ENCODE results near the gene PLXNA2. TPM values are rescaled to one million over a fixed set of nuclear protein-coding genes. Genes with fewer than 3 reads are reported as not detected.

The PLXNA2 gene
- polyA plus RNA-seq, 1 of the 3 experiments (the other 2 are of a cell fraction): 8.5 TPM

GRCh38 chr1:208213786-208214185 is 30.4 kb downstream of the PLXNA2 start:
- DNase-seq: no peak
- Histone ChIP-seq H2AFZ (ENCODE audit: low read depth) (no peak overlapping the region), H3K9me2 (no peaks in the 10 kb centered on the region), H3F3A (replicated peaks; ENCODE audit: insufficient read depth) (peaks cover 19% of the 10 kb centered on the region), H3K9me3 (no peaks in the 10 kb centered on the region), H3K27ac (ENCODE audit: low read depth in 2 of 2, low read length in 1 of 2) (peak overlapping the region; percentile 50 to 58; a peak in 3 of 4 replicates), H3K79me2 (ENCODE audit: insufficient read depth) (peaks cover 97% of the 10 kb centered on the region), H4K20me1 (ENCODE audit: insufficient read depth) (no peaks in the 10 kb centered on the region), H3K36me3 (replicated peaks in 1 of 2; ENCODE audit: control insufficient read depth in 1 of 2, insufficient read depth in 2 of 2, low read length in 1 of 2) (peaks cover 30 to 36% of the 10 kb centered on the region in 2 experiments), H3K27me3 (ENCODE audit: insufficient read depth) (no peaks in the 10 kb centered on the region), H3K4me2 (no peak overlapping the region), H3K4me1 (ENCODE audit: control insufficient read depth in 1 of 2, insufficient read depth in 2 of 2, low read depth in 1 of 2, low read length in 1 of 2) (peaks cover 4 to 28% of the 10 kb centered on the region in 2 experiments; a peak in 3 of 4 replicates), H3K4me3 (ENCODE audit: low read depth in 2 of 2, low read length in 1 of 2) (no peak overlapping the region), H3K9ac (no peak overlapping the region)
- no peak for TF ChIP-seq EP300 (IDR thresholded peaks at IDR 0.05; ENCODE audit: borderline replicate concordance in 1 of 2, low read depth in 1 of 2, low read length in 1 of 2)
- TF ChIP-seq ELF1 (IDR thresholded peaks at IDR 0.05): no peak
- TF ChIP-seq PBX3 (IDR thresholded peaks at IDR 0.05): no peak
- no peak for TF ChIP-seq TAF1 (IDR thresholded peaks at IDR 0.05; ENCODE audit: borderline replicate concordance, low read depth, low read length)
- 98% methylated on average over 3 of the region's 3 CpGs for WGBS (ENCODE audit: low lambda C conversion rate)
- ChIA-PET CTCF (interaction anchor here (0.8 to 1.6 kb wide), 2 partner anchors 10 to 12 kb away, joined by 3 read pairs; no protein-coding TSS in a partner anchor), POLR2A (no interaction called here)

- Histone ChIP-seq H3K9me3 (no peaks in the 10 kb centered on the region), H3K79me2 (ENCODE audit: insufficient read depth) (peaks cover 93% of the 10 kb centered on the region), H3K9me2 (no peaks in the 10 kb centered on the region), H3K4me2 (no peak overlapping the region), H3K4me3 (ENCODE audit: low read depth in 2 of 2, low read length in 1 of 2) (no peak overlapping the region), H3K27me3 (ENCODE audit: insufficient read depth) (no peaks in the 10 kb centered on the region), H3F3A (replicated peaks; ENCODE audit: insufficient read depth) (peaks cover 26% of the 10 kb centered on the region), H3K36me3 (replicated peaks in 1 of 2; ENCODE audit: control insufficient read depth in 1 of 2, insufficient read depth in 2 of 2, low read length in 1 of 2) (peaks cover 33 to 45% of the 10 kb centered on the region in 2 experiments), H4K20me1 (ENCODE audit: insufficient read depth) (no peaks in the 10 kb centered on the region), H3K27ac (ENCODE audit: low read depth in 2 of 2, low read length in 1 of 2) (peak overlapping the region in 1 of 2 experiments; percentile 50; a peak in 3 of 4 replicates), H3K9ac (no peak overlapping the region), H3K4me1 (ENCODE audit: control insufficient read depth in 1 of 2, insufficient read depth in 2 of 2, low read depth in 1 of 2, low read length in 1 of 2) (peaks cover 4 to 24% of the 10 kb centered on the region in 2 experiments; a peak in 3 of 4 replicates), H2AFZ (ENCODE audit: low read depth) (no peak overlapping the region)
- ChIA-PET CTCF (interaction anchor here (0.7 to 0.9 kb wide), 3 partner anchors 13 to 786 kb away, joined by 3 read pairs; no protein-coding TSS in a partner anchor), POLR2A (interaction anchor here (0.6 kb wide), 1 partner anchor 8 kb away, joined by 3 read pairs; no protein-coding TSS in a partner anchor)
- WGBS (ENCODE audit: low lambda C conversion rate): 92% methylated on average over 1 of the region's 1 CpG
- DNase-seq: no peak
- no peak for TF ChIP-seq FOXM1 (IDR thresholded peaks at IDR 0.05; ENCODE audit: low read depth)
These were observed 31.3 kb downstream of the PLXNA2 start for GRCh38 chr1:208212893-208213292.

GRCh38 chr1:208211921-208212843 is 32.0 kb downstream of the PLXNA2 start:
- peaks cover 31% of the 10 kb centered on the region for H3F3A ChIP-seq (replicated peaks; ENCODE audit: insufficient read depth)
- WGBS (ENCODE audit: low lambda C conversion rate): 75% methylated on average over 7 of the region's 8 CpGs
- H3K79me2 ChIP-seq (ENCODE audit: insufficient read depth): peaks cover 86% of the 10 kb centered on the region
- no peaks in the 10 kb centered on the region for H4K20me1 ChIP-seq (ENCODE audit: insufficient read depth)
- H3K9me3 ChIP-seq: no peaks in the 10 kb centered on the region
- H3K4me2 ChIP-seq: peak overlapping the region; percentile 34; the same call in 1 of the 2 replicates
- no peak for DNase-seq
- H2AFZ ChIP-seq (ENCODE audit: low read depth): no peak overlapping the region
- H3K4me1 ChIP-seq (ENCODE audit: control insufficient read depth in 1 of 2, insufficient read depth in 2 of 2, low read depth in 1 of 2, low read length in 1 of 2): peaks cover 10 to 28% of the 10 kb centered on the region in 2 experiments; a peak in 3 of 4 replicates
- H3K9me2 ChIP-seq: no peaks in the 10 kb centered on the region
- peak overlapping the region in 1 of 2 experiments; percentile 50; a peak in 3 of 4 replicates for H3K27ac ChIP-seq (ENCODE audit: low read depth in 2 of 2, low read length in 1 of 2)
- TF ChIP-seq SIN3A (IDR thresholded peaks at IDR 0.05; ENCODE audit: borderline replicate concordance, low read depth, low read length) (no peak), TCF12 (IDR thresholded peaks at IDR 0.05) (peak; percentile 47; the same call in 1 of the 2 replicates), RFX5 (IDR thresholded peaks at IDR 0.05; ENCODE audit: low read length) (no peak)
- ChIA-PET POLR2A (interaction anchor here (0.6 kb wide), 1 partner anchor 1834 kb away, joined by 5 read pairs; no protein-coding TSS in a partner anchor), CTCF (interaction anchor here (0.7 to 0.9 kb wide), 2 partner anchors 25 to 786 kb away, joined by 3 read pairs; no protein-coding TSS in a partner anchor)
- no peaks in the 10 kb centered on the region for H3K27me3 ChIP-seq (ENCODE audit: insufficient read depth)
- H3K4me3 ChIP-seq (ENCODE audit: low read depth in 2 of 2, low read length in 1 of 2): no peak overlapping the region
- no peak overlapping the region for H3K9ac ChIP-seq
- peaks cover 33 to 42% of the 10 kb centered on the region in 2 experiments for H3K36me3 ChIP-seq (replicated peaks in 1 of 2; ENCODE audit: control insufficient read depth in 1 of 2, insufficient read depth in 2 of 2, low read length in 1 of 2)

Measured in SK-N-SH (cell line).